ENCODE measurements around the gene CCR8.
"Not testable (repeated sequence)": the region's sequence is repeated elsewhere in the genome, so short reads cannot be mapped to it uniquely, and the experiment has no call there.

DNA sequence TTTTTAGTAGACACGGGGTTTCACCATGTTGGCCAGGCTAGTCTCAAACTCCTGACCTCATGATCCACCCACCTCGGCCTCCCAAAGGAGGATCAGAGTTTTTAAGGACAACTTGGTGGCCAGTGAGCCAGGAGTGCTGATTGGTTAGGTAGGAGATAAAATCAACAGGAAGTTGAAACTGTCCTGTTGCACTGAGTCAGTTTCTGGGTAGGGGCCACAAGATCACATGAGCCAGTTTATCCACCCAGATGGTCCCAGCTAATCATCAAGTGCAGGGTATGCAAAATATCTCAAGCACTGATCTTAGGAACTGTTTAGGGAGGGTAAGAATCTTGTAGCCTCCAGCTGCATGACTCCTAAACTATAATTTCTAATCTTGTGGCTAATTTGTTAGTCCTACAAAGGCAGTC lies 7.9 kb upstream of the CCR8 start:
- not testable (repeated sequence) for TF ChIP-seq CTCF (conservative IDR thresholded peaks at IDR 0.05; ENCODE audit: low read length); EZH2phosphoT487 (IDR thresholded peaks at IDR 0.05; ENCODE audit: borderline replicate concordance)

Data from Loucy (cell line).